ENCODE results near the gene SATB2.

DNA sequence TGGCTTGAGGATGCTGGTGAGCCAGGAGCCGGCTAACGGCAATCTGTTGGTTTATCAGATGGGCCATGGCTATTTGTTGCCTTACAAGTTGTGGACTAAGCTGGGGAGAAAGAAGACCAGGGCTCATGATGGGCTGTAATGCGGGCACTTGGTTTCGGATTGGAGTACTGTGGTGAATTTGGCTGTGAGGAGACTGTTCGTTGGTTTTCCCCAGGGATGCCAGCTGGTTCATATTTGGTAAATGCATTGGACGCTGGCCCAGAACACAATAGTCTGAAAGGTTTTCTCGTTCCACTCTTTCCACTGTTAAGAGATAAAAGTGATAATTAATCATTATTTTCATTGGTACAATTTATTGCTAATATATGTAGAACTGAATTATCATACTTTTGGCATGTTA is 108.9 kb downstream of the SATB2 start:
- TF ChIP-seq GATA2 (IDR thresholded peaks at IDR 0.05; ENCODE audit: low read depth, low read length): no peak
- no peak for TF ChIP-seq GATA3 (IDR thresholded peaks at IDR 0.05; ENCODE audit: low read depth, low read length)

All from SH-SY5Y (cell line).